GM12892 (cell line): ENCODE measurements around the gene NPBWR2.

ENCODE experiments used
- POLR2A ChIP-seq: IDR thresholded peaks from 2 replicates; pipeline ENCODE4 v1.6.1; 2011; ENCODE audit warnings: low read depth, low read length, control low read depth
- POLR2AphosphoS5 ChIP-seq: IDR thresholded peaks from 2 replicates; pipeline ENCODE4 v1.6.1; 2011; ENCODE audit warnings: low read depth, low read length, control low read depth
- TAF1 ChIP-seq: IDR thresholded peaks from 2 replicates; pipeline ENCODE4 v1.6.1; 2011; ENCODE audit warnings: low read depth, mild to moderate bottlenecking, control low read depth, low read length, borderline replicate concordance

GRCh38 chr20:64099880-64100565 lies 7.3 kb downstream of the NPBWR2 start:
- TF ChIP-seq POLR2A (no peak), POLR2AphosphoS5 (no peak), TAF1 (no peak)
